Upper lobe of left lung (tissue), 6 donors: ENCODE results near the gene FBXW7. TPM values are rescaled to one million over a fixed set of nuclear protein-coding genes. Genes with fewer than 3 reads are reported as not detected.

ENCODE experiments used
- ATAC-seq, 2 donors: fragments of 200-7000 bp; cut with Tn5 transposase; one replicate each; pipeline ENCODE4 v1.9.1; 2022; ENCODE audit warnings: mild to moderate bottlenecking in 2 of 2, moderate library complexity in 2 of 2; ENCODE audit not compliant: low FRiP score in 2 of 2
- DNase-seq, 2 donors: peaks; one replicate each; pipeline ENCODE4 v3.0.0-alpha.2; 2019 to 2020
- H3K27ac ChIP-seq, 4 donors: fragments of 200-600 bp; sonication (generic); one replicate each; pipeline ENCODE4 v1.5.1; 2016 to 2019
- H3K27me3 ChIP-seq, 4 donors: fragments of 200-600 bp; sonication (generic); one replicate each; pipeline ENCODE4 v1.5.1; 2017 to 2019
- H3K36me3 ChIP-seq, 4 donors: fragments of 200-600 bp; sonication (generic); one replicate each; pipeline ENCODE4 v1.5.1; 2016 to 2019
- H3K4me1 ChIP-seq, 4 donors: fragments of 200-600 bp; sonication (generic); one replicate each; pipeline ENCODE4 v1.5.1; 2018 to 2019
- H3K4me3 ChIP-seq, 4 donors: fragments of 200-600 bp; sonication (generic); one replicate each; pipeline ENCODE4 v1.5.1; 2017 to 2019; ENCODE audit warnings: mild to moderate bottlenecking in 2 of 4, moderate library complexity in 1 of 4
- H3K9me3 ChIP-seq, 4 donors: fragments of 200-600 bp; sonication (generic); one replicate each; pipeline ENCODE4 v1.5.1; 2018 to 2019
- EP300 ChIP-seq, 4 donors: sonication (generic); formaldehyde crosslinking; IDR thresholded peaks; one replicate each; pipeline ENCODE4 v1.5.1; 2017; ENCODE audit warnings: antibody characterized with exemption in 4 of 4, control low read depth in 2 of 4
- POLR2A ChIP-seq, 4 donors: fragments of 450-650 bp; IDR thresholded peaks; one replicate each; pipeline ENCODE4 v1.5.1; 2016 to 2017; ENCODE audit warnings: antibody characterized with exemption in 4 of 4, mild to moderate bottlenecking in 2 of 4
- POLR2AphosphoS5 ChIP-seq, 2 donors: sonication (generic); formaldehyde crosslinking; IDR thresholded peaks; one replicate each; pipeline ENCODE4 v1.5.1; 2017; ENCODE audit warnings: antibody characterized with exemption in 2 of 2
- WGBS, 2 donors: methylation state at CpG; one replicate each; pipeline ENCODE4 v1.1.5; 2017 to 2018; 5-methylcytosine and 5-hydroxymethylcytosine counted together
- total RNA-seq, 6 donors: library from RNA; depleted of rRNA in 4 of 6; stranded (reverse); fragments of >200 nt in 4 of 6; gene quantifications; one replicate each; pipeline versions ENCODE4 v1.1.0 to v1.2.1, GENCODE V29; 2016 to 2021
- TF ChIP-seq, protein P1 (sequence below), 6 experiments: fragments of 450-650 bp in 4 of 6; fragments of 200-600 bp in 2 of 6; sonication (generic) in 2 of 6; IDR thresholded peaks; one replicate each; pipeline ENCODE4 v1.5.1; 2016 to 2019; ENCODE audit warnings: antibody characterized with exemption in 6 of 6
- donor health status: DM: no; HTN: no; CAD: no; lungs with moderate emphysema.
- donor health status: DM: no; HTN: yes; CAD: no; lungs with severe emphysema.

The FBXW7 gene
- total RNA-seq, 6 donors from 2014 or later = 36.5 to 116 (median 52.5) TPM

DNA sequence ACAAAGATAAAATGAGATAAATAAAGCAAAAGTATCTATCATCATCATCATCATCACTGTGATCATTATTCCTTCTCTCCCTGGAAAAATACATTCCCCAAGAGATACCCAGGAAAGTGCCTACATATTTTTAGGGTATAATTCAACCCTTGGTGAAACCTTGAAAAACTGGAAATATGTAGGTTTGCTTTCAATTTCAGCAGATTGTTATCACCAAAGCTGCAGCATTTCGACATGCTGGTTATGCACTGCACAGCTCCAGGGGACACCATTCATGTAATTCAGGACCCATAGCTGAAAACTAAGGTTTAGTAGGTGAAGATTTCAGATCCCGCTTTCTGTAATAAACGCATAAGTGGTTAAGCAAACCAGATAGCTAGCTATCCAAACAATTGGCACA is 28.4 kb upstream of the FBXW7 start:
- TF ChIP-seq EP300 (IDR thresholded peaks at IDR 0.05) = no peak
- no peak for TF ChIP-seq POLR2A (IDR thresholded peaks at IDR 0.05)
- TF ChIP-seq, protein P1, sequence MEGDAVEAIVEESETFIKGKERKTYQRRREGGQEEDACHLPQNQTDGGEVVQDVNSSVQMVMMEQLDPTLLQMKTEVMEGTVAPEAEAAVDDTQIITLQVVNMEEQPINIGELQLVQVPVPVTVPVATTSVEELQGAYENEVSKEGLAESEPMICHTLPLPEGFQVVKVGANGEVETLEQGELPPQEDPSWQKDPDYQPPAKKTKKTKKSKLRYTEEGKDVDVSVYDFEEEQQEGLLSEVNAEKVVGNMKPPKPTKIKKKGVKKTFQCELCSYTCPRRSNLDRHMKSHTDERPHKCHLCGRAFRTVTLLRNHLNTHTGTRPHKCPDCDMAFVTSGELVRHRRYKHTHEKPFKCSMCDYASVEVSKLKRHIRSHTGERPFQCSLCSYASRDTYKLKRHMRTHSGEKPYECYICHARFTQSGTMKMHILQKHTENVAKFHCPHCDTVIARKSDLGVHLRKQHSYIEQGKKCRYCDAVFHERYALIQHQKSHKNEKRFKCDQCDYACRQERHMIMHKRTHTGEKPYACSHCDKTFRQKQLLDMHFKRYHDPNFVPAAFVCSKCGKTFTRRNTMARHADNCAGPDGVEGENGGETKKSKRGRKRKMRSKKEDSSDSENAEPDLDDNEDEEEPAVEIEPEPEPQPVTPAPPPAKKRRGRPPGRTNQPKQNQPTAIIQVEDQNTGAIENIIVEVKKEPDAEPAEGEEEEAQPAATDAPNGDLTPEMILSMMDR (IDR thresholded peaks at IDR 0.05) = no peak
- TF ChIP-seq POLR2AphosphoS5 (IDR thresholded peaks at IDR 0.05) = no peak
- Histone ChIP-seq H3K4me1 (no peaks in the 10 kb centered on the region), H3K4me3 (no peak overlapping the region), H3K27me3 (no peaks in the 10 kb centered on the region), H3K27ac (no peak overlapping the region), H3K36me3 (no peaks in the 10 kb centered on the region), H3K9me3 (no peaks in the 10 kb centered on the region)
- no peak for ATAC-seq
- DNase-seq = no peak
- whole genome bisulfite sequencing, 2 donors = 73 to 83% methylated on average over 3 of the region's 3 CpGs

DNA sequence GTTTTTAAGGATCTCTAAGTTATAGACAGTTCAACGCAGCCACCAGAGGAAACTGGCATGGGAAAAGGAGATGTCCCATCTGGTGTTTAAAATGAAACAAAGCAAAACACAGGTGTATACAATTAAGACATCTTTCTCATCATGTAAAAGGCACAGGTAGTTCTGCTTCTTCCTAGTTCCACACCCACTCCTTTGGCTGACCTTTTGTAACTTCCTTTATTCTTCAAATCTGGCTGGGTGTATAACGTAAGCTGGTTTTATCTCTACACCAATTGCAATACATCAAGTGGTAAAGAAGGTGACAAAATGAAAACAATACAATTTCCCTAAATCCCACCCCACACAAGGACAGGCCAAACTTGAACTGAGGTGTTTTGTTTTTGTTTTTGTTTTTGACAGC is 27.3 kb upstream of the FBXW7 start:
- no peaks in the 10 kb centered on the region for H3K36me3 ChIP-seq
- DNase-seq = no peak
- H3K9me3 ChIP-seq = no peaks in the 10 kb centered on the region
- no peak for ATAC-seq
- H3K4me3 ChIP-seq = no peak overlapping the region
- H3K27ac ChIP-seq = no peak overlapping the region
- 52 to 58% methylated on average over 2 of the region's 2 CpGs for WGBS, 2 donors
- TF ChIP-seq, protein P1 (IDR thresholded peaks at IDR 0.05) = no peak
- TF ChIP-seq EP300 (IDR thresholded peaks at IDR 0.05) (no peak), POLR2AphosphoS5 (IDR thresholded peaks at IDR 0.05) (no peak), POLR2A (IDR thresholded peaks at IDR 0.05) (no peak)
- no peaks in the 10 kb centered on the region for H3K4me1 ChIP-seq
- H3K27me3 ChIP-seq = no peaks in the 10 kb centered on the region

DNA sequence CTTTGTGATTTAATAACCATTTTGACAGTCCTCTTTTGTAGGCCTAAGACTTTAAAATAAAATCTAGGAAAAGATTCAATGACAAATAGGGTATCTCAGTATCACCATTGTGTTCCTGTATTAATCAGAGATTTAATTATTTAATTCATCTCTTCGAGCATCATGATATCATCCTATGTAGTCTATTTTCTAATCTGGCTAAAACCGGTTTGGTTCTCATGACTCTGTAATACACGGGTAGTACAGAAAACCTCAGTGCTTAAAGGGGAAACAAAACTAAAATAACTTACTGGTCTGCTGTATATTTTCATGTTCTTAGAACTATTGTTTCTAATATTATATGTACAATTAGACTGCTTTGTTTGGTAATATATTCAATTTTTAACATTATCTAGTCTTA is 23.7 kb upstream of the FBXW7 start:
- Histone ChIP-seq H3K27ac (no peak overlapping the region), H3K9me3 (no peaks in the 10 kb centered on the region), H3K4me3 (no peak overlapping the region), H3K27me3 (no peaks in the 10 kb centered on the region), H3K4me1 (no peaks in the 10 kb centered on the region), H3K36me3 (no peaks in the 10 kb centered on the region)
- WGBS, 2 donors = 76 to 84% methylated on average over 3 of the region's 3 CpGs
- no peak for ATAC-seq
- no peak for DNase-seq
- TF ChIP-seq EP300 (IDR thresholded peaks at IDR 0.05) = no peak
- TF ChIP-seq, protein P1 (IDR thresholded peaks at IDR 0.05) = no peak
- no peak for TF ChIP-seq POLR2A (IDR thresholded peaks at IDR 0.05)
- TF ChIP-seq POLR2AphosphoS5 (IDR thresholded peaks at IDR 0.05) = no peak

DNA sequence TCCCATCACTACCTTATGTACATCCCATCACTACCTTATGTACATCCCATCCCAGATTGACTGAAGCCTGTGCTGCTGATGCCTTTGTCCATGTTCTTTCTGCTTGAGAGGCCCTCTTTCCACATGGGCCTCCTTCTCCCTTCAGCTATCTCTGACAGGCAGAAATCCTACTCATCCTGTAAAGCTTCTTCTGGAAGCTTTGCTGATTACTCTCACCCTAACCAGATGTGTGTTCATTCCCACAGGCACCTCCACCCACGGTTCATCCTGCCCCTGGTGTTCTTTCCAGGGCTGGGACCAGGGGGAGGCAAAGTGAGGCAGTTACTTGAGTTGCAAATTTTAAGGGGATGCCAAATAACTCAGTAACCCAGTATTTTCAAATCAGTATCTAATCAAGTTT is 22.5 kb upstream of the FBXW7 start:
- DNase-seq (no peak), ATAC-seq (no peak)
- WGBS, 2 donors = 73 to 88% methylated on average over 1 of the region's 1 CpG
- H3K4me3 ChIP-seq = no peak overlapping the region
- H3K27ac ChIP-seq = no peak overlapping the region
- H3K4me1 ChIP-seq = no peaks in the 10 kb centered on the region
- H3K9me3 ChIP-seq = no peaks in the 10 kb centered on the region
- TF ChIP-seq, protein P1 (IDR thresholded peaks at IDR 0.05) = no peak
- TF ChIP-seq POLR2A (IDR thresholded peaks at IDR 0.05) = no peak
- no peak for TF ChIP-seq EP300 (IDR thresholded peaks at IDR 0.05)
- no peak for TF ChIP-seq POLR2AphosphoS5 (IDR thresholded peaks at IDR 0.05)
- H3K27me3 ChIP-seq = no peaks in the 10 kb centered on the region
- H3K36me3 ChIP-seq = no peaks in the 10 kb centered on the region

DNA sequence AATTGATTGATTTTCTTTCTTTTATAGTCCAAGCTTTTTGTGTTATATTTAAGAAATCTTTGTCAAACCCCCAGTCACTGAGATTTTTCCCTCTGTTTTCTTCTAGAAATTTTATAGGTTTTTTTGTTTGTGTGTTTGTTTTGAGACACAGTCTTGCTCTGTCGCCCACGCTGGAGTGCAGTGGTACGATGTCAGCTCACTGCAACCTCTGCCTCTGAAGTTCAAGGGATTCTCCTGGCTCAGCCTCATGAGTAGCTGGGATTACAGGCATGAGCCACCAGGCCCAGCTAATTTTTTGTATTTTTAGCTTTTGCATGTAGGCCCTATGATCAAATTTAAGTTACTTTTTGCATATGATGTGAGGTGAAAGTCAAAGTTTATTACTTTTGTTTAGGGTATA is 20.9 kb upstream of the FBXW7 start:
- no peaks in the 10 kb centered on the region for H3K27me3 ChIP-seq
- H3K27ac ChIP-seq = no peak overlapping the region
- 83 to 98% methylated on average over 3 of the region's 3 CpGs for WGBS, 2 donors
- ATAC-seq (no peak), DNase-seq (no peak)
- H3K9me3 ChIP-seq = no peaks in the 10 kb centered on the region
- no peak overlapping the region for H3K4me3 ChIP-seq
- no peaks in the 10 kb centered on the region for H3K4me1 ChIP-seq
- TF ChIP-seq, protein P1 (IDR thresholded peaks at IDR 0.05) = no peak
- TF ChIP-seq POLR2AphosphoS5 (IDR thresholded peaks at IDR 0.05) = no peak
- no peak for TF ChIP-seq EP300 (IDR thresholded peaks at IDR 0.05)
- TF ChIP-seq POLR2A (IDR thresholded peaks at IDR 0.05) = no peak
- no peaks in the 10 kb centered on the region for H3K36me3 ChIP-seq
